ENCODE data around the gene IQCH.

- TF ChIP-seq CTCF (IDR thresholded peaks at IDR 0.05) (no peak), EP300 (IDR thresholded peaks at IDR 0.05) (no peak)
These were observed 225.4 kb downstream of the IQCH start for GRCh38 chr15:67479781-67480505.
